Occipital lobe (tissue), 2 donors: ENCODE measurements around the gene PITPNC1. TPM values are rescaled to one million over a fixed set of nuclear protein-coding genes. Genes with fewer than 3 reads are reported as not detected.
"Not testable (repeated sequence)": the region's sequence is repeated elsewhere in the genome, so short reads cannot be mapped to it uniquely, and the experiment has no call there.

Experiments
- DNase-seq: peaks from one replicate; lab custom pipeline; 2025; lab: John Stamatoyannopoulos, UW
- total RNA-seq: library from RNA; depleted of rRNA; stranded (reverse); fragments of >200 nt; gene quantifications from one replicate; pipeline ENCODE4 v1.2.3, GENCODE V29; 2014

Gene PITPNC1
- total RNA-seq, 1 donor from 2014 or later, result 60.8 TPM

GRCh38 chr17:67511804-67512203 lies 134.7 kb downstream of the PITPNC1 start:
- DNase-seq, result no peak

- DNase-seq, result no peak
These were observed 137.9 kb downstream of the PITPNC1 start for GRCh38 chr17:67514998-67515397.

- DNase-seq, result no peak
These were observed 138.5 kb downstream of the PITPNC1 start for GRCh38 chr17:67515490-67516083.

GRCh38 chr17:67516571-67516970 lies 139.5 kb downstream of the PITPNC1 start:
- DNase-seq, result not testable (repeated sequence)

GRCh38 chr17:67517325-67517724 lies 140.2 kb downstream of the PITPNC1 start:
- DNase-seq, result no peak

GRCh38 chr17:67518876-67519275 lies 141.8 kb downstream of the PITPNC1 start:
- DNase-seq, result no peak

- no peak for DNase-seq
These were observed 142.7 kb downstream of the PITPNC1 start for GRCh38 chr17:67519801-67520251.

GRCh38 chr17:67520252-67520906 lies 143.3 kb downstream of the PITPNC1 start:
- DNase-seq, result no peak

GRCh38 chr17:67520916-67521774 lies 144.1 kb downstream of the PITPNC1 start:
- DNase-seq, result no peak

- DNase-seq, result no peak
These were observed 144.6 kb downstream of the PITPNC1 start for GRCh38 chr17:67521775-67522069.

- DNase-seq, result no peak
These were observed 146.0 kb downstream of the PITPNC1 start for GRCh38 chr17:67523101-67523500.

GRCh38 chr17:67525239-67526135 lies 148.4 kb downstream of the PITPNC1 start:
- no peak for DNase-seq

- DNase-seq, result no peak
These were observed 149.6 kb downstream of the PITPNC1 start for GRCh38 chr17:67526700-67527099.

- DNase-seq, result peak; percentile 64
These were observed 151.8 kb downstream of the PITPNC1 start for GRCh38 chr17:67528751-67529436.

GRCh38 chr17:67531291-67531690 lies 154.2 kb downstream of the PITPNC1 start:
- no peak for DNase-seq

GRCh38 chr17:67532326-67532871 lies 155.3 kb downstream of the PITPNC1 start:
- DNase-seq, result no peak

- DNase-seq, result no peak
These were observed 157.9 kb downstream of the PITPNC1 start for GRCh38 chr17:67534941-67535340.

GRCh38 chr17:67542219-67543114 lies 165.4 kb downstream of the PITPNC1 start:
- DNase-seq, result no peak

GRCh38 chr17:67544364-67544955 lies 167.4 kb downstream of the PITPNC1 start:
- no peak for DNase-seq
